T-helper 9 cell (primary cell): ENCODE measurements around the gene BBS9.
"Not testable (repeated sequence)": the region's sequence is repeated elsewhere in the genome, so short reads cannot be mapped to it uniquely, and the experiment has no call there.

Experiments
- DNase-seq: peaks from one replicate; pipeline ENCODE4 v3.0.0-alpha.2; 2020

The BBS9 gene

DNA sequence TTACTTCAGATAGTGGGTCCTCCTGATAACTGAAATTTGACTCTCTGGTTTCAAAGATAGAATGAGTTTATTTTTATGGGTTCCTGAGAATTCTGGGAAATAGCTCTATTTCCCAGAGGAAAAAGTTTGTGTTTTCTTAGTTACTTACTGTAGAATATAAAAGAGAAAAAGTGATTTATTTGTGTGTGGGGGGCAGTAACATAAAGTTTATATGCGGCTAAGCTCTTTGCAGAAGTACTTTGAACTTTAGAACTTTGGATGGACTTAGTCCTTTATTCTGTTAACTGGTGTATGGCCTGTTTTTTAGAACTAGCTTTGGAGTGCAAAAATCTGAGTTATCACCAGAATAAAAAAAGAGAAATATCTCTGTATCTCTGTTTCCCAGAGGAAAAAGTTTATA lies 157.1 kb downstream of the BBS9 start:
- DNase-seq = no peak

DNA sequence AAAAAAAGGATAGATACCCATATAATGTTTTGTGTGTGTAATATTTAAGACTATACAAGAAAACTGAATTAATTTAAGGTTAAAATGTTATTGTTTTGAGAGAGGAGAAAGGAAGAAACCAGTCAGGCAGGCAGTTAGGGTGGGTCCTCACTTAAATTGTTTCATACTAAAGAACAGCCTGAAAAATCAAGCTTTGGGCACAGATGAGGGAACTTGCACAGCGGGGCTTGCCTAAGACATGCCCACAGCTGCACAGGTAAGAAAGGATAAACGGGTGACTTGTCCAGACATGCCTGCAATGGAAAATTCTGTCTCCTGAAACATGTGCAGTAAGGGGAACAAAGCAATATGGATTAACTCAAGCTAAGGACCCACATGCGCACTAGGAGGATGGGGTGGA lies 158.4 kb downstream of the BBS9 start:
- no peak for DNase-seq

DNA sequence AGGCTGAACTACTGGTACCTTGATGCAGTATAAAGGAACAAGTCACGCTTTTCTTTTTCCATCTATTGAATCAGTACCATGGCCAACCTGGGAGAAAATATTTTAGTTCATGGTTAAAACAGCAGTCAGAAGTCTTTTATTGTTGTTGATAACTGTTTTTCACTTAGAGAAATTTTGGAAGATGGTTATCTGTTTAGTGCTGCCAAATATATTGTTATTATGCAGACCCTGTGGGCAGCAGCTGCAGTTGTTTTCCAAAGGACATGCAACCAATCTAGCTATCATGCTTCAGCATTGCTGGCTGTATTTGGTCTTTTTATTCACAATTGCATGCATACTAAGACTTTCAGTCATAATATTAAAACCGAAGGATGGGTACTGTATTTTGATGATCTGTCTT lies 169.5 kb downstream of the BBS9 start:
- no peak for DNase-seq

DNA sequence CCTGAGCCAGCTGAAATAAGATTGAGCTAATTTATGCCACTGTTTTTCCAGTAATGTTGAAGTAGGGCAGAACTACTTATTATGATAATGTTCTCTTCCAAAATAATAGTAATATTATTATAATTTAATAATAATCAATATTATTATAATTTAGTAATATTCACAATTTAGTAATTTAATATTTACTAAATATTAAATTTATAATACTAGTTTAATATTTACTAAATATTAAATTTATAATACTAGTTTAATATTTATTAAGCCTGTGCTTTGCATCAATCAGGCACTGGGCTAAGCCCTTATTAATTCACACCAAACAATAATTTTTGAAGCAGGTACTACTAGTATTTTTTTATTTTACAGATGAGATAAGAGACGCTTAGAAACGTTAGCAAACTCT lies 170.1 kb downstream of the BBS9 start:
- no peak for DNase-seq

DNA sequence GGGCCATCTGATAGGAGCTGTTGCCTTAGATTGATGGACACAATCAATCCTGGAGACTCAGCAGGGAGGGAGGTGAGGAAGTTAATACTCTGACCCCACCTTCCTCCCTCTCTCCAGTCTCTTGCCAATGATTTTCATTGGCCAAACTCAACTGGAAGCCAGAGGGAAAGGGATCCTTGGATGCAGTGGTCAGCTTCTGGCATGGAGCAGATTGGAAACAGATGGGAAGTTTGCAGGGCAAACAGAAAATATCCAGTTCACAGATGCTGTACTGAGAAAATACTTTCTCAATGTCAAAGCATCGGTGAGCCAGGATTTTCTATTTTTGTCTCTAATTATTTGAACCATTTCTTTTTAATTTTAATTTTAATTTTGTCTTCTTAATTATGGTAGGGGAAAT lies 170.8 kb downstream of the BBS9 start:
- DNase-seq = no peak

DNA sequence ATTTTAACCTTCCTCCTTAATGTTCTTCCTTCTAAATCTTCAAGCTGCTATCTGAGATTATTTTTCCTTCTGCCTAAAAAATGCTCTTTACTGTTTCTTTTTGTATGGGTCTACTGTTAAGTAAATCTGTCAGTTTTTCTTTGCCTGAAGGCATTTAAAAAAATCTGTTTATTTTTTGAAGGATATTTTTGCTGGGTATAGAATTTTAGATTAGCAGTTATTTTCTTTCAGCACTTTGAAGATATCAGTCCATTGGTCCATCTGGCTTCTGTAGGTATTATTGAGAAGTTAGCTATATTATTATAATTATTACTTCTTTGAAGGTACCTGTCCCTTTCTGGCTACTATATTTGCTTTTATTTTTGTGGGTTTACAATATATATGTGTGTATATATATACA lies 171.4 kb downstream of the BBS9 start:
- no peak for DNase-seq

DNA sequence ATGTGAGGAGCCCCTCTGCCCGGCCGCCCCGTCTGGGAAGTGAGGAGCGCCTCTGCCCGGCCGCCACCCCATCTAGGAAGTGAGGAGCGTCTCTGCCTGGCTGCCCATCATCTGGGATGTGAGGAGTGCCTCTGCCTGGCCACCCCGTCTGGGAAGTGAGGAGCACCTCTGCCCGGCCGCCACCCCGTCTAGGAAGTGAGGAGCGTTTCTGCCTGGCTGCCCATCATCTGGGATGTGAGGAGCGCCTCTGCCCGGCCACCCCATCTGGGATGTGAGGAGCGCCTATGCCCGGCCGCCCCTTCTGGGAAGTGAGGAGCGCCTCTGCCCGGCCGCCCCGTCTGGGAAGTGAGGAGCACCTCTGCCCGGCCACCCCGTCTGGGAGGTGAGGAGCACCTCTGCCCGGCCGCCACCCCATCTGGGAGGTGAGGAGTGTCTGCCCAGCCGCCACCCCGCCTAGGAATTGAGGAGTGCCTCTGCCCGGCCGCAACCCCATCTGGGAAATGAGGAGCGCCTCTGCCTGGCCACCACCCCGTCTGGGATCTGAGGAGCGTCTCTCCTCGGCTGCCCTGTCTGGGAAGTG lies 174.7 kb downstream of the BBS9 start:
- DNase-seq = not testable (repeated sequence)

DNA sequence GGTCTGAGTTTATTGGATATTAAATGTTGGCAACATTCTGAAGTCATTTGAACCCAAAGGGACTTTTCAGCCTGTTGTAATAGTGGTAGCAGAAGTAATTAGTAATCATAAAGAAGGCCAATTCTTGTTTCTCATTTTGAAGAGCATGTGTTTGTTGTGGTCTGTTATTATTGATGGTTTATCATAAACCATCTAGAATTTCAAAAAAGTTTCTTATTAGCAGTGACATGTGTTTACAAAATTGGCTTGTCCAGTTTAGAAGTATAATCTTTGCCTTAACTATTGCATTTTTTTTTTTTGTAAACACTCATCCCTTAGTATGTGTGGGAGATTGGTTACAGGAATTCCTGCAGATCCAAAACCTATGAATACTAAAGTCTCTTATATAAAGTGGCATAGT lies 177.8 kb downstream of the BBS9 start:
- DNase-seq = no peak

GRCh38 chr7:33310546-33310945 lies 181.2 kb downstream of the BBS9 start:
- no peak for DNase-seq

DNA sequence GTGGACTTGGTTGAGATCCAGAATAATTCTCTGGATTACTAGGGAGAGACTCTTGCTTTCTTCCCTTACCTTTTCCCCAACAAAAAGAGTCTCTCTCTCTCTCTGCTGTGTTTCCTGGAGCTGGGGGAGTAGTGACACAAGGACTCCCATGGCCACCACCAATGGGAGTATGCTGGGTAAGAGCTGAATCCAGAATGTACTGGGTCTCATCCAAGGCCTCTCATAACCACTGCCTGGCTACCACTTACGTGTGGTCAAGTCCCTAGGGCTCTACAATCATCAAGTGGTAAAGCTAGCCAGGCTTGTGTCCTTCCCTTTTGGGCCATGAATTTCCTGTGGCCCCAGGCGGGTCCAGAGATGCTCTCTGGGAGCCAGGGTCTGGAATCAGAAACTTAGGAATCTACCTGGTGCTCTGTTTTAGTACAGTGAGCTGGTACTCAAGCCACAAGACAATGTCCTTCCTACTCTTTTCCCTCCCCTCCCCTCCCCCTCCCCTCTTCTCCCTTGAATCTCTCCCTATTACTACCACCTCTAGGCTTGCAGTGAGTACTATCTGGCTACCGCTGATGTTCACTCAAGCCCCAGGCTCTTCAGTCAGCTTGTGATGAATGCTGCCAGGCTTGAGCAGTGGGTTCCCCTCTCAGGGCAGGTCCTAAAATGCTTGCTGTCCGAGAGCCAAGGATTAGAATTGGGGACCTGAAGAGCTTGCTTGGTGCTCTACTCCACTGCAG lies 196.6 kb downstream of the BBS9 start:
- no peak for DNase-seq

- no peak for DNase-seq
These were observed 197.1 kb downstream of the BBS9 start for GRCh38 chr7:33326485-33326848.

GRCh38 chr7:33327427-33327826 lies 198.1 kb downstream of the BBS9 start:
- no peak for DNase-seq

DNA sequence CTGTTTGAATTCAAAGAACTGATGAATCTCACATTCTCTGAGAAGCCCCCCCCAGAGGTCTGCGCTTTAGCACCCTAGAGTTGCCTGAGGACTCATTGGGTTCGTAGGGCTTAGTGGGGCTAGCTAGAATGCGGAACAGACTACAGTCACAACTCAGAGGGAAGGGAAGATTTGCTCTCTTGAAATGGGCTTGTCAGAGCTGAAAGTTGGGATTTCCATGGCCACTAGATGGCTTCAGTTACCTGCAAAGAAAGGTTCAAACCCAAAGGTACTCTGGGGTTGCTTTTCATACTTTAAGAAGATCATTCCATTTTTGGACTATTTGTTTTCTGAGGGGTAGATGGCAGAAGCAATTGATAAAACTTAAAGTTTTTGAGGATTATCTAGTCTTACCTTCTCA lies 205.0 kb downstream of the BBS9 start:
- DNase-seq = no peak

- no peak for DNase-seq
These were observed 207.5 kb downstream of the BBS9 start for GRCh38 chr7:33336820-33337219.

DNA sequence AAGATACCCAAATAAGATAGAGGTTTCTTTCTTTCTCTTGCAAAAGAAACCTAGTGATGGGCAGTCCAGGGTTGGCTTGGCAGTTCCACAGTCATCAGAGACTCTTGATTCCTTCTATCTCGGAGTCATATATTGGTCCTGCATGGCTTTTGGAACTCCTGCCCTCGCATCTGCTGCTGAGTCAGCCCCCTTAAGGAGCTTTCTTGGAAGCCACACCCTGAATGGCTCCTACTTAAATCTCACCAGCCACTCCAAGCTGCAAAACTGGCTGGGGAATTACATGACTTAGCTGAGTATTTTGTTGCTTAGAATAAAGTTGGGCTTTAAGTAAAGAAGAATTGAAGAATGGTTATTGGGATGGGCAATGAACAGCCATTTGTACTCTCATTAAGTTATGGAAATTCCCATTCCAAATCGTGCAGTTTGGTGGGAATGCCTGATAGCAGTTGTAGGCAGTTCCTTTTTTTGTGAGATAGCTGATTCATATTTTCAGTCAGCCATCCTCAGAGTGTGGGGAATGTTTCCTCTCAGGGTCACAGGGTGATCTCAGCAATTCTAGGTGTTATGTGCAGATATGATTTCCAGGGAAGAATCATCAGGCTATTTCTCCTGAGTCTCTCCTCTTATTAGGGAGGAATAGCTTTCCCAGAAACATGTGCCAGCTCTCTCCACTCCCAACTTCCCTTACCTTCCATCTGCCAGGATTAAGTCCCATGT lies 209.9 kb downstream of the BBS9 start:
- no peak for DNase-seq

GRCh38 chr7:33346055-33346454 lies 216.7 kb downstream of the BBS9 start:
- DNase-seq = no peak

GRCh38 chr7:33350577-33350976 lies 221.2 kb downstream of the BBS9 start:
- no peak for DNase-seq

DNA sequence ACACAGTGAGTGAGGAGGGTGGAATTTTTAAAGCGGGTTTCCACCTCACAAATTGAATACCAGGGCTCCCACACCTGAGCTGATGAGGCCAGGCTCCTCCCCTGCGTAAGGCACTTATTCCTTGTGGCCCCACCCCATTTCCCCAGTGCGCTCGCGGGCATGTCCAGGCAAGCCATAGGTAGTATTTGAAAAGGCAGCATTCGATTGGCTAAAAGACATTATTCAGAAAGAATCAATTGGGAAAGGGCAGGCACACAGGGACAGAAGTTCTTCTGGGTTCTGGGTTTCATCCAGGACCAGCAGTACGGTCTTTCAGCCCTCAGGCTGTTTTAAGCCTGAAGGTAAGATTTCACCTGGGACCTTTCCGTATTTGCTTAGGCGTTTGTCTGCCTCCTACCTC lies 222.3 kb downstream of the BBS9 start:
- no peak for DNase-seq

DNA sequence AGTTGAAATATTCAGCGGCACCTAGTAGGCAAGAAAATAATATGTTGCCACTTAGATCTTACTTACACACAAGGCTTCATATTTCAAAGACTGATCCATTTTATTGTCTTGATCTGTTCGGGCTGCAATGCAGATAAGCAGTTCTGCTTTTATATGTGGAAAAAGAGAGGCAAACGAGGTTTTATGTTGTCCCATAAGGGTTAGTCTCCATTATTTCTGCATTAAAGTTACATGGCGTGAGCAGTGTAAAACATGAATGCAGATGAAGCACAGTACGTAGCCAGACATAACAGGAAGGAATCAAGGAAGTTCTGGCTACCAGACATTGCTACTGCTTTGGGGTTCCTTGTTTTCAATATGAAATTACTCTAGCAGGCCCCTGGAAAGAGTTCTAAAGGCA lies 224.8 kb downstream of the BBS9 start:
- no peak for DNase-seq

DNA sequence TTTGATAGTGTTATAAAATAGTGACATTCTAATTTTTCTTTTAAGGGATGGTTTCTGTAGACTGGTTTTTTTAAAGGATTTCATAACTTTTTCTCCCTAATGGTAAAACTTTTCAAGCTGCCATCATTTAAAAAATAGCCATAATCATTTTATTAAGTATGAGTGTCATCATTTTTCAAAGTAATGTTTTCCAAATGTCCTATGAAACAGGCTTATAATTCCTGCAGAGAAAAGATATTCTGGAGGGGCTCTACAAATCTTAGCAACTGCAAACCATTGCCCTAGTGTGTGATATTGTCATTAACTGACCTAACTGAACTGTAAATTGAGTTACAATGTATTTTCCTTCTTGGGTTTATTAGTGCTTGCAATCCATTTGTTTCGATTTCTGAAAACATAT lies 226.0 kb downstream of the BBS9 start:
- no peak for DNase-seq

- DNase-seq = no peak
These were observed 227.0 kb downstream of the BBS9 start for GRCh38 chr7:33356336-33356735.

DNA sequence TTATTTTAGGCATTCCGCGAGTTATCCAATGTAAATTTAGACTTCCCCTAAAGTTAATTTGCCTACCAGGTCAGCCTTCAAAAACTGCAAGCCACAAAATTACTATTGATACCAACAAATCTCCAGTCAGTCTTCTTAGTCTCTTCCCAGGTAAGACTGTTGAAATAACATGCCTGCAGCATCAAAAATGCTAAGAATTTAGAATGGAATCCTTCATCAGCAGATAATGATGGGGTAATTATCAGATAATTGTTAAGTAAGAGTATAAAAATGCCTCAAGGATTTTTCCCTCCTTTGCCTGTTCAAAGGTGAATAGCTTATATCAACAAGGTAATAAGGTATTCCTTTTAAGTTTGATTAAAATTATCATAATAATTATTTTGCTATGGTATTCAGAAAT lies 228.5 kb downstream of the BBS9 start:
- DNase-seq = no peak

DNA sequence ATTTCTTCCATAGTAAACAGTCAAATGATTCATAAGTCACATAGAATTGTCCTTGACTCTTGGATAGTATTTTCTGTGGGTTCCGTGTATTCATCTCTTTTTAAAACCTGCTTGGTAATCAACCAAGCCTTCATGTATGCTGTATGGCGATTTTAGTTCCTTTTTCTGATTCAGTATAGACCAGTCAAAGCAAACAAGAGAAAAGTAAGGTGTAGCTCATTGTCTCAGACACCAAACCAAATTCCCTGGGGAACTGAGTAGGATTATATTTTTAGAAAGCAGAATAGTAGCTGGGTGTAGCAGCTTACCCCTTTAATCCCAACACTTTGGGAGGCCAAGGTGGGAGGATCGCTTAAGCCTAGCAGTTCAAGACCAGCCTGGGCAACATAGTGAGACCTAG lies 240.5 kb downstream of the BBS9 start:
- DNase-seq = no peak

DNA sequence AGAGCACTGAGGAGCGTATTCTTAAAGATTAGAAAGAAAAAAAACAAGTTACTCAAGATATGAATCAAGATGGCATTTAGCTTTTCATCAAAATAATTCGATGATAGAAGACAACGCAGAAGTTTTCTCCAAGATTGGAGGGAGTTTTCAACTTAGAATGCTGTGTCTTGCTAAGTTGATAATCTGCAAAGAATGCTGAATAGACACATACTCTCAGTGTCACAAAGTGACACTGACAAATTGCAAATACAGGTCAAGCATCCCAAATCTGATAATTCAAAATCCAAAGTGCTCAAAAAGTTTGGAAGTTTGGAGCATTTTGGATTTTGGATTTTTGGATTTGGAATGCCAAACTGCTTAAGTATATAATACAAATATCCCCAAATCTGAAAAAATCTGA lies 243.8 kb downstream of the BBS9 start:
- DNase-seq = no peak
